NCI-H2227 treated with DMSO at 0.1 percent for 48 hours (cell line): ENCODE measurements around the gene GET4.
"Not testable (repeated sequence)": the region's sequence is repeated elsewhere in the genome, so short reads cannot be mapped to it uniquely, and the experiment has no call there.

Experiments used
- DNase-seq: peaks from one replicate; lab custom pipeline; 2025; lab: John Stamatoyannopoulos, UW

GET4 gene

DNA sequence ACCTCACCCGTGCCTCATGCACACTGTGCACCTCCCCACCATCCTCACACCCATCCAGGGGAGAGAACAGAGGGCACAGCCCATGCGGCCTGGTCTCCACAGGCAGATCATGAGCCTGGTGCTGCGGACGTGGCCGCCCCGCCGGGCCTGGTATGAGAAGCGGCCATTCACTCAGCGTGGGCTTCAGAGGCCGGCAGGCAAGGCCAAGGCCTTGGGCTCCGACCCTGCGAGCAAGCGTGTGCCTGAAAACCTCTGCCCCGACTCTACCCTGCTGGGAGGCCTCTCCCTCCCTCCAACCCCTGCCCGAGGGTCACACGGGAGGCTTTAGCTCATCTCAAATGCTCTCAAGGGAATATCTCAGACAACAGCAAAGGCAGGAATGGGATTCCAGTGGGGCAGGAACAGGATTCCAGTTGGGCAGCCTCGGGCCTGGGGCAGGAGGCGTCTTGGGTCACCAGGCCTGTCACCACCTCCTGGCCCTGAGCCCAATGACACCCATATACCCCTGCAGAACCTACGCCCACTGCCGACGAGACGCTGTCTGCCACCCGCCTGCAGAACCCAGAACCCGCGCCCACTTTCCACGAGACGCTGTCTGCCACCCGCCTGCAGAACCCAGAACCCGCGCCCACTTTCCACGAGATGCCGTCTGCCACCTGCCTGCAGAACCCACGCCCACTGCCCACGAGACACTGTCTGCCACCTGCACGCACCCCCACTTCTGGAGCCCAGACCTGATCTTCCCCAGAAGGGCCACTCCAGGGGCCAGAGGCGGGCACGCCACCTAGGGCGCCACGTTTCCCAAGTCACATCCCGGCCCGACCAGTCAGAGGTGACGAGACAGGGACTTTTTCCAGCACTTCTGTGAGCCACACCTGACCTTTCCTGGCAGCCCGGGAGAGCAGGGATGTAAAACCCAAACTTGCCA is 39.2 kb downstream of the GET4 start:
- DNase-seq: no peak

DNA sequence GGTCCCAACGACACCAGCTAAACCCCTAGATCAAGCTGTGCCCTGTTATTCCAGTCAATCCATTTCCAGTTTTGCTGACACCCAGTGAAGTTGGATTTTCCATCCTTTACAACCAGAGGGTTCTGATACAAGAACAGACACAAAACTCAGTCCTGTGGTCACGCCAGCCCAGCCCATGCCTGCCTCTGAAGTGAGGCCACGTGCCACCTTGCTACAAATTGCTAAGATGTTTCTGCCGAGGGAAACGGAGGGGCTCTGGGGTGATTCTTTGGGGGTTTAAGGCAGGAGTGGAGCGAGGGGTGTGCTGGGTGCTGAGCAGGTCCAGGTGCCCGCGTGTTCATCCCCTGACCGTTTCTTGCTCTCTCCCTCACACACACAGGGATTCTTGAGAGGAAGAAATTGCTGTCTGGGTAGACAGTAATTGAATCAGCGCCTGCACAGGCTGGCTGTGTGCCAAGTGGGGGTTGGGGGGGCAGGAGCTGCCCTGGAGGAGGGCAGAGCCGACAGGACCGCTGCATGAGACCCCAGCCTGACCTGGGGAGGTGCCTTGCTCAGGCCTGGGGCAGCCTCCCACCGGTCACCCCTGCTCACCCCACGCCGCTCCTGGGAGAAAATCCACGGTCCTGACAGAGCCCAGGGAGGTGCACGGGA is 40.1 kb downstream of the GET4 start:
- peak; percentile 28 for DNase-seq

DNA sequence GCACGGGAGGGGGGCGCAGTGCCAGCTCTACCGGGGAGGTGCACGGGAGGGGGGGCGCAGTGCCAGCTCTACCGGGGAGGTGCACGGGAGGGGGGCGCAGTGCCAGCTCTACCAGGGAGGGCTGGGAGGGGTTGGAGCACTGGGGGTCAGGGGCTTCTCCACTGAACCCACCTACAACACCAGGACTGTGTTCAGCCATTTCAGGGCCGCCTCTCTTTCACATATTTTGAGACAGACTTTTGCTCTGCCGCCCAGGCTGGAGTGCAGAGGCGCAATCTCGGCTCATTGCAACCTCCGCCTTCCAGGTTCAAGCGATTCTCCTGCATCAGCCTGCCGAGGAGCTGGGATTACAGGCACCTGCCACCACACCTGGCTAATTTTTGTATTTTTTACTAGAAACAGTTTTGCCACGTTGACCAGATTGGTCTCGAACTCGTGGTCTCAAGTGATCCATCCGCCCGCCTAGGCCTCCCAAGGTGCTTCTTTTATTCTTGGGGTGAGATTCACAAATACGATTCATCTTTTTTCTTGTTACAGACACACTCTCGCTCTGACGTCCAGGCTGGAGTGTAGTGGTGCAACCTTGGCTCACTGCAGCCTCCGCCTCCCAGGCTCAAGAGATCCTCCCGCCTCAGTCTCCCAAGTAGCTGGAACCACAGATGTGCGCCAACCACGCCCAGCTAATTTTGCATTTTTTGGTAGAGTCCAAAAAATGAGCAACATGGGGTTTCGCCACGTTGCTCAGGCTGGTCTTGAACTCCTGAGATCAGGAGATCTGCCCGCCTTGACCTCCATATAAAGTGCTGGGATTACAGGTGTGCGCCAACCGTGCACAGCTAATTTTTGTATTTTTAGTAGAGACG is 41.1 kb downstream of the GET4 start:
- no peak for DNase-seq

DNA sequence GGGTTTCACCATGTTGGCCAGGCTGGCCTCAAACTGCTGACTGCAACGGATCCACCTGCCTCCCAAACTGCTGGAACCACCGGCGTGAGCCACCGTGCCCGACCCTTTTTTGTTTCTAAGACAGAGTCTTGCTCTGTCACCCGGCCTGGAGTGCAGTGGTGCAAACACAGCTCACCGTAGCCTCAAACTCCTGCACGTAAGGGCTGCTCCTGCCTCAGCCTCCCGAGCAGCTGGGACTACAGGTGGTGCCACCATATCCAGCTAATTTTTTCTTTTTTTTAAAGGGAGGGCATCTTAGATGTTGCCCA is 41.7 kb downstream of the GET4 start:
- DNase-seq: no peak

DNA sequence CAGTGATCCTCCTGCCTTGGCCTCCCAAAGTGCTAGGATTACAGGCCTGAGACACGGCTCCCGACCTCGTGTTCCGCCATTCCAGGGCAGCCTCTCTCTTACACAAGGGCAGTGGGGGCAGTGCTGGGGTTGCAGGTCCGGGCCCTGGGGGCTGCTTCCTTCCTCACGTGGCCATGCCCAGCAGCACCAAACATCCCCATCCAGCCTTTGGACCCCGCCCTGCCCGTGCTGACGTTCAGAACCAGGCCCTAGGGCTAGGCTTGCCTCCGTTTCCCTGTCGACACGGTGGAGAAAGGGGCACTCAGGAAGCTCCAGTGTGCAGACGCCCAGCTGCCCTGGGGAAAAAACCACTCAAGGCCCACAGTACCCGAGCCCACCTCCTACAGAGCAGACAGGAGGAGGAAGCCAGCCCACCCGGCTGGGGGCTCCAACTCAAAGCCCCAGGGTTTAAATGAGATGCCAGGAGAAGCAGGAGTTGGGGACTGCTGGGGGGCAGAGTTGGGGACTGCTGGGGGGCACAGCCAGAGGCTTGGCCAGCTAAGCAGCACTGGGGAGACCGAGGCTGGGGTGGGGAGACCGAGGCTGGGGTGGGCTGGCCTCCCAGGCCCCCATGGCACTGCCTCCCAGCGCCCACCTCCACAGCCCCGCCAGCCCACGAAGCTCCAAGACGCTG is 42.2 kb downstream of the GET4 start:
- DNase-seq: no peak

DNA sequence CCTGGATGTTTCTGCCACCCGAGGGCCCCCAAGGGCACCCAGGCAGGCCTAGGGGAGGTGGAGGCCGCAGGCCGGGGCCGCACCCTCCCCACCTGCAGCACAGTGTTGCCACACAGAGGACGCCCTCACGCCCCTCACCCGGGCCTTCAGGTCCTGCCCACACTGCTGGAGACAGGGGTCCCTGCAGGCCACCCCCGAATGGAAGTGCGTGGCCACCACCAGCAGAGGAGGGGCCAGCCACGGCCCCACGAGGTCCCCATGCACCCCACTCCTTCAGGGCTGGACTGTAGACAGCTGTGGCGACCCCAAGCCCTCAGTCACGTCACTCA is 42.7 kb downstream of the GET4 start:
- DNase-seq: no peak

DNA sequence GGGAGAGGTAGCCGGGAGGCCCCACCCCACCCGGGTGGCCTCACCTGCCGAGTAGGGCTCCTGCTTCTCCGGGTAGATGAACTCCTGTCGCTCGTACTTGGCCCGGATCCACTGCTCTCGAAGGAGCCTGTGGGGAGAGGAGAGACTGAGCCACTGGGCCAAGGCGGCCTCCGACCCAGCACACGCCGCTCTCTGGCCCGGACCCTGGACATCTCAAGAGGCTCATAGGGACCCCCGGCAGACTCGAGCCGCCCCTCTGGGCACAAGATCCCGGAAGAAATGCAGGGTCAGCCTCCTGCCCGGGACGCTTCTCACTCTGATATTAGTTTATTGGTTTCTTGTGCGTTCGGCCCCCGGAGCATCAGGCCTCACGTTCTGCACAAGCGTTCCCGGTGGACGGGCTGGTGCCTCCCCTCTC is 43.6 kb downstream of the GET4 start:
- DNase-seq: no peak

DNA sequence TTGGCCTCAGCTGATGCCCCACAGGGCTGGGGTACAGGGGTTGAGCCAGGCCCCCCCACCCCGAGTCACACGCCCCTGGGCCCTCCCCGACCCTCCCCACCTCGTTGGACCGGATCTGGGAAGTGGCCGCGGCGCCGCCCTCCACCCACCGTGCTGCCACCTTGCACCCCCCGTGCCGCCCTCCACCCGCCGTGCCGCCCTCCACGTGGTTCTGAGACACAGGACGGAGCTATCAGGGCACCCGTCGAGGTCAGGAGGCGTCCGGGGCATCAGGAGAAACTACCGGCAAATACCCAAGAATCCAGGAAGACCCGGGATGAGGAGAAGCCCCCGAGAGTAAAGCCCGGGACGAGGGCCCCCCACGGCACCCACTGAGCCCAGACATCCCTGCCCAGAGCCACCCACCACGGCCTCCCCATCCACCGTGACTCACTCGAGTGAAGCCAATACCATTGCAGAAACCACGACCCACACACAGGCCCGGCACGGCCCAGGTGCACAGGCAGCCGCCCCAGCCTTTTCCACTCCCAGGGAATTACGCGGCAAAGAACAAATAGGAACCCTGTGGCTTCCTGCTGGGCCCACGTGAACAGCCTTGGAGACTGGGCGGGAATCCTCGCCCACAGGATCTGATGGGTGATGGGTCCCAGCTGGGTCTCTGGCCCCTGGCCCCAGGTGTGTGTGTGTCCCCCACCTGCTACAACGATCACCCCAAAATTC is 44.2 kb downstream of the GET4 start:
- DNase-seq: no peak

DNA sequence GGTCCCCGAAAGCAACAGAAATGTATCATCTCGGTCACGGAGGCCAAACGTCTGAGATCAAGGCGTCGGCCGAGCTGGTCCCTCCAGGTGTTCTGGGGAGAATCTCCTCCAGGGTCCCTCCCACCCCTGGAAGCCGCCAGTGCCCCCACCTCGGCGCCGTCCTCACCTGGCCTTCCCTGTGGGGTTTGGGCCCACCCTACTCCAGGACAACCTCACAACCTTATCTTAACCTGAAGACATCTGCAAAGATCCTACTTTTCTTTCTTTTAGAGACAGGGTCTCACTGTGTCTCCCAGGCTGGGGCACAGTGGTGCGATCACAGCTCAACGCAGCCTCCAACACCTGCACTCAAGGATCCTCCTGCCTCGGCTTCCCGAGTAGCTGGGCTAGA is 44.7 kb downstream of the GET4 start:
- DNase-seq: no peak

DNA sequence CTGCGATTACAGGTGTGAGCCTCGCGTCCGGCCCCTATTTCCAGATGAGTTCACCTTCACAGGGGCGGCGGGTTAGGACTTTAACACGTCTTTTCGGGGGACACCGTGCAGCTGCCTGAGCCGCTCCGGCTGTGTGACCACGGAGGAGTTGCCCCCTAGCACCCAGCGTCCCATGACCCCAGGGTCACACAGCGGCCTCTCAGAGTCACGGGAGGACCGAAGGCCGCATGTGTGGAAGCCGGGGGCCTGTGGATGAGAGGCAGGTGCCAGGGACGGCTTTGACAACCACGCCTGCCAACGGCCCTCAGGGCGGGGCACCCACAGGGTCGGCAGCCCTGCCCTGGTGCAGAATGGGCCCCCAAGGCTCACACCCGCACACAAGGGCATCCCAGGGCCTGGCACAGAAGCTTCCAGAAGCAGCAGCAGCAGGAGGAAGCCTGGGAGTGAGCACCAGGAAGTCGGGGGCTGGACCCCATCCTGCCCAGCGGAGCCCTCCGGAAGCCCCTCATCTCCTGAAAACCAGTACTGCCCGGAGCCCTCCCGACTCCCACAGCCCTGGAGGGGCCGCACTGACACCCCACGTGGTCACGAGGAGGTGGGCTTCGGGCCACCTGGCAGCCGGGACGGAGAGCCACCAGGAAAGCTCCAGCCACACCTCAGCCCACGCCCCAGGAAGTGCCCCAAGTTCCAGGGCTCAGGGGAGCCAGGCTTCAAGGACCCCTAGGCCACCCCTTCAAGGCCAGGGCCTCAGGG is 45.4 kb downstream of the GET4 start:
- DNase-seq: no peak

DNA sequence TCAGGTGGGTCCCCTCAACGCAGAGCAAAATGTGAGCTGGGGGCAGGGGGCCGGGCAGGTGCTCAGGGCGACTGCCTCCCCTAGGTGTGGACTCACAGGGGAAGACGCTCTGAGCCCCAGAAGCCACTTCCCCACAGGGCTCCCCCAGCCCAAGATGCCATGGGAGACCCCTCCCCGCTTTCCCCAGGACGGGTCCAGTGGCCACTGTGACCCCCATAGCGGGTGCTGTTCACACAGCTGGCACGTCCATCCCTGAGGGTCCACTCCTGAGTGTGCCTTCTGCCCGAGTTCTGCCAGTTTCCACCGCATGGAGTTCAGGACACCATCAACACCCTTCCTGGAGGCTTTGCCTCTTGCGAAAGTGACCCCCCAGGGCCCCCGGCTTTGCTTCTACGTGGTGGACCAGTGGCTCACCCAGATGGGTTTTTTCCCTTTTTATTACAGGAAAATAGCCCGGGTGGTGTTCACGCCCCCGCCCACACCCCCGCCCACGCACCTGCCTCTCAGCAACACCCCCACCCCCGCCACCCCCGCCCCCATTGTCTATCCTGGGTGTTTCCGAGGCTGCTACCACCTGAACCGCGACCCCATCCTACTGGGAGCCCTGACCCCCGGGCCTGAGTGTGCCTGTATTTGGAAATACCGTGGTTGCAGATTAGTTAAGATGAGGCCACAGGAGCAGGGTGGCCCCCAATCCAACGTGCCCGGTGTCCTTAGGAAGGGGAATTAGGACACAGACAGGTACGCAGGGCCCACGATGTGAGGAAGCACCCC is 46.2 kb downstream of the GET4 start:
- DNase-seq: no peak

DNA sequence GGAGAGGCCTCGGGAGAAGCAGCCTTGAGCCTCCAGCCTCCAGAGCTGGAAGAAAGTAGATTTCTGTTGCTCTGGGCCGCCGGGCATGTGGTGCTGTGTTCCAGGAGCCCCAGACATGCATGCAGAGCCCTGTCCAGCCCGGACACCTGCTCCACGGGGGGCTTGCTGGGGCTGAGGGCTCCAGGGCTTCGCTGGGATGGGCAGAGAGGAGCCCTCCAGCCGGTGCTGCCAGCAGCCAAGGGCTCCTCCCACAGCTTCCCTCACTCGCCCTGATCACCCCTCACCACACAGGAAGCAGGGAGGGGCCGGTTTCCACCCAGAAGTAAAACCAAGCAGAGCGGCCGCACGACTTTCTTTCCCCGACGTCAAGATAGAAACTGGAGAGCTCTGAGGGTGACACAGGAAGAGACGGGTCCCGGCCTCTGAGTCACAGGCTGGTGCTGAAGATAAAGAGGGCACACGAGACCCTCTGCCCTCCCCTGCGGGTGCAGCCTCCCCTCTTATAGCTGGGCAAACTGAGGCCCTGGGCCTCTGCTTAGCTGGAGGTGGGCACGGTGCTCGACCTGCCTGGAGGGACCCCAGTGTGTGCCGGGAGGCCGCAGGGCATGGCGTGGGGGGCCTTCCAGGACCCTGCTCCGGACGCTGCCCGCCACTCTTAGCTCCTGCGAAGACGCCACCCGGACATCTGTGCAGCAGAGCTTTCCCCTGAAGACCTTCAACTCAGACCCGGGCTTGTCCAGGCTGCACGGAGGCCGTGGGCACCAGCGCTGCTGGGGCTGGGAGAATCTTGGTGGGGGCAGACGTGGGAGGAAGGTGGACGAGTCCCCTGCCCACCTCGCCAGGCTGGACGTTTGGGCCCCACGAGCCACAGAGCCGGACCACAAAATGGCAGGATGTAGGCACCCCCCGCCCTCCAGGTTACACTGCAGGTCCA is 47.0 kb downstream of the GET4 start:
- DNase-seq: no peak

DNA sequence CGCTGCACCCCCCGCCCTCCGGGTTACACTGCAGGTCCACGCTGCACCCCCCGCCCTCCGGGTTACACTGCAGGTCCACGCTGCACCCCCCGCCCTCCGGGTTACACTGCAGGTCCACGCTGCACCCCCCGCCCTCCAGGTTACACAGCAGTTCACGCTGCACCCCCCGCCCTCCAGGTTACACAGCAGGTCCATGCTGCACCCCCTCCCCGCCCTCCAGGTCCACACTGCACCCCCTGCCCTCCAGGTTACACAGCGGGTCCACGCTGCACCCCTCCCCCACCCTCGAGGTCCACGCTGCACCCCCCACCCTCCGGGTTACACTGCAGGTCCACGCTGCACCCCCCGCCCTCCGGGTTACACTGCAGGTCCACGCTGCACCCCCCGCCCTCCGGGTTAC is 47.7 kb downstream of the GET4 start:
- not testable (repeated sequence) for DNase-seq

DNA sequence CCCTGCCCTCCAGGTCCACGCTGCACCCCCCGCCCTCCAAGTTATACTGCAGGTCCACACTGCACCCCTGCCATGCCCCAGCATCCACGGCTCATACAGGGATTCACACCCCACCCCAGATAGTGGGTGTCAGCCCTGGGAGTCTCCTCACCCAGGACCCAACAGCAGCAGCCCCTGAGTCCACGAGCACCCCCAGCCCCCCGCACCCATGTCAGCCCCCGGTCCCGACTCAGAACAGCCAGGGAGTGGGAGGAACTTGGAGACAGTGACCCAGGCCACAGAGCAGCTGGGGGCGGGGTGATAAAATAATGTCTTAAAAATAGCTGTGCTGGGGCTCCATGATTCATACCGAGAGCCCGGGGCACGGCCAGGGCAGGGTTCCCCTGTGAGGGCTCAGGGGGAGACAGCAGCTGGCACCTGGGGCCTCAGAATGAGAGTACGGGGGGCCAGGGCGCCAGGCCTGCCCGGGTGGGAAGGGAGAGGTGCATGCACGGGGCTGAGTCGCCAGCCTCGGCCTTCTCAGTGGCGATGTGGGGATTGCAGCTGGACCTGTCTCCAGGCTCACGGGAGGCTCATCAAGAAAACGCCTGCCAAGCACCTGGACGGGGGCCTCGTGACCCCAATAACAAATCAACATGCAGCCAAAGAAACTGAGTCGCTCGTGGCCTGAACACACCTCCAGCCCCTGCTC is 48.3 kb downstream of the GET4 start:
- DNase-seq: no peak

DNA sequence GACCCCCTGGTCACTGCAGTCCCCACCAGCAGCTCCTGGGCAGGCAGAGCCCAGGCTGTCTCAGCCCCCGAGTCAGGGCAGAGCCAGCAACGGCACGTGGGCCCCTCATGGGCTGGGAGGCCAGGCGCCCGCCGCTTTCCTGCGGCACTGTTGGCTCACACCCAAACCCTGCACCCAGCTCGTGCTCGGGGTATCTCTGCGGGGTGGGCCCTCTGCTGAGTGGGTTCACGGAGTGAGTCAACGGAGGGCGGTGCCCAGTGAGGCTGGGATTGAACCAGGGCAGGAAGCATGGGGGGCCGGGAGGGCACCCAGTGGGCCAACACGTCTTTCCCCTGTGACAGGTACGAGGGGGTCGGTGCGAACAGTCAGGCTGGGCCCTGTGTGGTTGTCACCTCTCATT is 49.2 kb downstream of the GET4 start:
- DNase-seq: no peak

DNA sequence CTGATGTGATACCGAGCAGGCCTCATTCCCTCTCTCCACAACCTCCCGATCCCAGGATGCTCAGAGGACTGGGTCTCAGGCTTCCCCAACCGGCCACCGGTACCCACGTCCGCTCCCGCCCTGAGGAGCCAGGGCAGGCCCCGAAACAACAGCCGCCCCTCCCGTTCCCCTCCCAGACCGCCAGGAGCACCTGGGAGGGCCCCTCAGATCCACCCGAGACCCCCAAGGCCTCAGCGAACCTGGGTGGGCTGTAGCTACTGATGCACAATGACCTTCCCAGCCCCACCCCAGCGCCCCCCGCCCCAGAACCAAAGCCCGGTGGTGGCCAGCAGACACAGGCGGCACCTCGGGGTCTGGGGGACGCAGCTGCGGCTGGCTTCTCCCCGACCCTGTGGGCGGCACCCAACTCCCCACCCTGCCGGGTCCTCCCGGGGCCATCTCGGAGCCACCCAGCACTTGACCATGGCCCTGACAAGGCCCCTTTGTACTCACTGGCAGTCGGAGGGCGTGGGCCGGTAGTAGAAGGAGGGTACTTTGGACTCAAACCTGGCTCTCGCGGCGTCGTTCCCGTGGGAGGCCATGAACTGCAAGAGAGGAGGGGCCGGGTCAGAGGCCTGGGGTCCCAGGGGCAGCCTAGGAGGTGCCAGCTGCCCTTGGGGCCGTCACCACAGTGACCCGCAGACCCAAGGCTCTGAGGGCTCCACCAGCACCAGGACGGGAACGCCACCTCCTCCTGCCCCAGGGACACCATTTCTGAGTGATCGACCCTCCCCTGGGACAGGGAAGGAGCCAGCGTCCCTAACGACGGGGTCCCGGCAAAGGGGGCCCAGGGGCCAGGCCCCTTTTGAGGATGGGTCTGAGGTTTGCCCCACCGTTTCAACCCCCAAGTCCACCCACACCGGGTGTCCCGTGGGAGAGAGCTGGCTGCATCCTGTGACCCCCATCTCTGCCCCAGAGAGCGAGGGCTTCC is 50.0 kb downstream of the GET4 start:
- DNase-seq: no peak

DNA sequence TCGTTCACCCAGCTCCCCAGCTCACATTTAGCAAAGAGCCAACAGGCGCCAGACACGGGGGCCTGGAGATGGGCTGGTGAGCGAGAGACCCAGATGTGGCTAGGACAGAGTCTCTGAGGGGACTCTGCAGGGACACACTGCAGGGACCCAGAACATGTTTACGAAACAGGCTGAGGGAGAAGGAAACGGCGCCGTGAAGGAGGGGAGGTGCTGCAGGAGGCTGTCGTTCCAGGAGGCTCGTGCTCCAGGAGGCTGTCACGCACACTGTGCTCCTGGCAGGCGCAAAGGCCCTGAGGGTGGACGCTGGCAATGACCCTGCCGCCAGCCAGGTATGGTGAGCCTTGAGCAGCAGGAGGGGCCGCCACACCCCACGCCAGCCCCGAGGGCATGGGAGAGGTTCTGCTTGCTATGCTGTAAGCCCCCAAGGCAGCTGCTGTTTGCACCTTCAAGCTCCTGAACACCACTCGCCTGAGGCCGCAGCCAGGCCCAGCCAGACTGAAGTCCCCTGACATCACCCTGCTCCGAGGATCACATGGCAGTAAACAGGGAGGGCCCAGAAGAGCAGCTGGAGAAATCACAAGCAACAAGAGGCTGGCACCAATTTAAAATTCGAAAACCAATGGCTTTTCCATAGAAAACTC is 50.8 kb downstream of the GET4 start:
- no peak for DNase-seq
